IPS-11a (cell line): ENCODE results near the gene DPYD.

ENCODE experiments used
- H3K4me3 ChIP-seq: one replicate; pipeline ENCODE4 v1.5.1; 2013; ENCODE audit warnings: low read depth, low read length, control low read depth

DPYD gene

GRCh38 chr1:97070376-97070775, 850.5 kb downstream of the DPYD start:
- H3K4me3 ChIP-seq: no peak overlapping the region

- no peak overlapping the region for H3K4me3 ChIP-seq
Measured at GRCh38 chr1:97069312-97069711, 851.5 kb downstream of the DPYD start.

DNA sequence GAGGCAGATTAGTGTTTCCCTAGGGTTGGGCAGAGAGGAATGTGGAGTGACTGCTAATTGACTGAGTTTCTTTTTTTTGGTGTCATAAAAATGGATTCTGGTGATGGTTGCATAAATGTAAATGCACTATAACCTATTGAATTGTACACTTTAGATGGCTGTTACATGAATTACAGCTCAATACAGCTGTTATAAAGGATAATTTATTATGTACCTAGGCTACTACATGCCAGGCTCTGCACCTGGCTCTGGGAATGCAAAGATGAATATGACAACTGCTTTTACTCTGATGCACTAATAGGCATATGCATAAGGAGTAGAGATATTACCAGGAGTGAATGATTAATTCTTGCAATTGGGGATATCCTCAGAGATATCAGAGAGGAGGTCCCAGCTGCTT, 854.0 kb downstream of the DPYD start:
- H3K4me3 ChIP-seq: no peak overlapping the region

DNA sequence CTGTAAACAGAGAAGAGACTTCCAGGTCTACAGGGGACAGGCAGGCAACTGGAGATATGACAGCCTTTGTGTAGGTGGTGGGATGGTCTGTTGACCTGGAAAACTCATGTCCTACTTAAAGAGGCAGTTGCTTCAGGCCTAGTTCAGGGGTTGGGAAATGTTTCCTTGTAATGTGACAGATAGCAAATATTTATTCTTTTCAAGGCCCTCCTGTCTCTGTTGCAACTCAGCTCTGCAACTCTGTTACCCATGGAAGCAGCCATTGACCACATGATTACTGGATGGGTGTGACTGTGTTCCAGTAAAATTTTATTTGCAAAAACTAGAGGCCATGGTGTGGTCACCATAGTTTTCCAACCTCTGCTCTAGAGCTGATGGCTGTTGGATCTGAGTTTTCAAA, 857.3 kb downstream of the DPYD start:
- H3K4me3 ChIP-seq: no peak overlapping the region

- H3K4me3 ChIP-seq: no peak overlapping the region
Measured at GRCh38 chr1:97061604-97062003, 859.2 kb downstream of the DPYD start.

- H3K4me3 ChIP-seq: no peak overlapping the region
Measured at GRCh38 chr1:97056386-97056785, 864.4 kb downstream of the DPYD start.

GRCh38 chr1:97053268-97053667, 867.6 kb downstream of the DPYD start:
- no peak overlapping the region for H3K4me3 ChIP-seq

DNA sequence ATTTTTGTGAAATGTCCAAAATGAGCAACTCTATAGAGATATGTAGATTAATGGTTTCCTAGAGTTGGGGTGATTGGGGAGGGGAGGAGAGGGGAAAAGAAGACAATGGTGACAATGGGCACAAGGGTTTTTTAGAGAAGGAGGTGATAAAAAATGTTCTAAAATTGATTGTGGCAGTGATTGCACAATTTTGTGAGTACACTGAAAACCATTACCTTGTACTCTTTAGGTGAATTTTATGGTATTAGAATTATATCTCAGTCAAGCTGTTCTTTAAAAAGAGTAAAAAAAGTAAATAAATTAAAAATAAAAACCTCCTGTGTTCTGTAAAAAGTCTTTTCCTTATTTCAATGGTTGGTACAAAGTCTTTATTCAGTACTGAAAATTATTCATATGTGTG, 869.0 kb downstream of the DPYD start:
- H3K4me3 ChIP-seq: no peak overlapping the region

GRCh38 chr1:97050506-97050905, 870.3 kb downstream of the DPYD start:
- H3K4me3 ChIP-seq: no peak overlapping the region

GRCh38 chr1:97047421-97047793, 873.4 kb downstream of the DPYD start:
- no peak overlapping the region for H3K4me3 ChIP-seq

- no peak overlapping the region for H3K4me3 ChIP-seq
Measured at GRCh38 chr1:97046765-97047420, 873.9 kb downstream of the DPYD start.

DNA sequence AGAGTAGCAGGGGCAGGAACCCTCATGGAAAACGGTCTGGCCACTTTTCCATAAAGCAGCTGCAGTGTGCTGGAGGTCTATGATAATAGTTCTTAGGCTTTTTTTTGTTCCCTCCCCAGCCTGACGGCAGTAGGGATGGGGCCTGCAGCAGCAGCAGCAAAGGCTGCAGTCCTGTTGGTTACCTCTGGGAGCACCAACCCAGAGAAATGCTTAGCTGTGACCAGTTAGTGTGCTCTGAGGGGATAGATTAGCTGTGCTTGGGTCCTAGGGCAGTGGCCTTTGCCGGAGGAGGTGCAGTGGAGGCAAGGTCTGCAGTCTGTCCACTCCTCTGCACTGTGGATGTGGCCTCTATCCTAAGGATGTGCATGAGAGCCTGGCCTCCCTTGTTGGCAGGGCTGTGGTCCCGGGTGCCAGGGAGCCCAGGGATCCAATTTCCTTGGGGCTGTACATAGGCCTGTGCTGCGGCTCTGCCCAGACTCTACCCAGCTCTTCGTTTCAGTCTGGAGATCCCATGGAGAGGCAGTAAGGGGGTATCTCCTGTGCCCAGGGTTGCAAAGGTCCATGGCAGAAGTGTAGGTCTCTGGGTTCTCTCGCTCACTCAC, 876.6 kb downstream of the DPYD start:
- no peak overlapping the region for H3K4me3 ChIP-seq

GRCh38 chr1:97042551-97042950, 878.3 kb downstream of the DPYD start:
- H3K4me3 ChIP-seq: no peak overlapping the region

- H3K4me3 ChIP-seq: no peak overlapping the region
Measured at GRCh38 chr1:97041026-97041425, 879.8 kb downstream of the DPYD start.

GRCh38 chr1:97038410-97038809, 882.4 kb downstream of the DPYD start:
- H3K4me3 ChIP-seq: no peak overlapping the region

GRCh38 chr1:97034651-97035050, 886.2 kb downstream of the DPYD start:
- H3K4me3 ChIP-seq: no peak overlapping the region

DNA sequence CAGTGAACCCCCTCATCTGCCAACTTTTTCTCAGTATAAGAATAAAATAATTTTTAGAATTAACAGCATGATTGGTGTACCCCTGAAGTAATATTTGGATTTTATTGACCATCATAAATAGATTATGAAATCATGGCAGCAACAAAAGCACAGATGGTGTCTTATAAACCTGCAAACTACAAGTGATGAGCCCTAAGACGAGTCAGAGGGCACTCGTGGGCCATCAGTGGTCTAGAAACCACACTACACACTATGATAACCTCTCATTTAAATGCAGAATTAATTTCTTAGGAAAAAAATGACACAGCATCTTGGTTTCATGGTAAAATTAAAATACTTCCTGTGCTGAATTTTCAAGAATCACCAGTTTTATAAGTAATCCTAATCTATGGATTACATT, 886.9 kb downstream of the DPYD start:
- H3K4me3 ChIP-seq: no peak overlapping the region
